Measurements from ENCODE around the gene CDX4. TPM values are rescaled to one million over a fixed set of nuclear protein-coding genes. Genes with fewer than 3 reads are reported as not detected.
"Not testable (repeated sequence)": the region's sequence is repeated elsewhere in the genome, so short reads cannot be mapped to it uniquely, and the experiment has no call there.

Gene CDX4
- total RNA-seq (2014; rRNA removed; shearing (Covaris generic)) = not detected in 2 replicates

- no peak for DNase-seq (ENCODE audit: low spot score)
These were observed at the start of gene CDX4 for GRCh38 chrX:73446831-73447230. Gene CDX4, plus strand, starts transcription at chrX:73447053. Its CDS starts 201 bp downstream, at chrX:73447254.

- DNase-seq (ENCODE audit: low spot score) = no peak
These were observed 48.5 kb upstream of the CDX4 start for GRCh38 chrX:73398185-73398914.

- DNase-seq (ENCODE audit: low spot score) = no peak
These were observed 46.6 kb upstream of the CDX4 start for GRCh38 chrX:73400136-73400748.

GRCh38 chrX:73401591-73402266 lies 45.1 kb upstream of the CDX4 start:
- no peak for DNase-seq (ENCODE audit: low spot score)

- DNase-seq (ENCODE audit: low spot score) = no peak
These were observed 33.9 kb upstream of the CDX4 start for GRCh38 chrX:73412930-73413329.

GRCh38 chrX:73447311-73447794 lies 500 bp downstream of the CDX4 start:
- no peak for DNase-seq (ENCODE audit: low spot score)

GRCh38 chrX:73448379-73448778 lies 1.5 kb downstream of the CDX4 start:
- DNase-seq (ENCODE audit: low spot score) = no peak

- no peak for DNase-seq (ENCODE audit: low spot score)
These were observed 8.3 kb downstream of the CDX4 start for GRCh38 chrX:73455171-73455570.

GRCh38 chrX:73457306-73457705 lies 10.5 kb downstream of the CDX4 start:
- no peak for DNase-seq (ENCODE audit: low spot score)

- DNase-seq (ENCODE audit: low spot score) = no peak
These were observed 21.5 kb downstream of the CDX4 start for GRCh38 chrX:73468376-73468775.

GRCh38 chrX:73478961-73479360 lies 32.1 kb downstream of the CDX4 start:
- DNase-seq (ENCODE audit: low spot score) = no peak

GRCh38 chrX:73481521-73481920 lies 34.7 kb downstream of the CDX4 start:
- no peak for DNase-seq (ENCODE audit: low spot score)

GRCh38 chrX:73490661-73491060 lies 43.8 kb downstream of the CDX4 start:
- DNase-seq (ENCODE audit: low spot score) = no peak

- DNase-seq (ENCODE audit: low spot score) = not testable (repeated sequence)
These were observed 45.3 kb downstream of the CDX4 start for GRCh38 chrX:73492178-73492577.

Other genes with a start within 250 kb of the CDX4 start
- 19.0 and 19.1 TPM in 2 replicates for gene NAP1L2, start 232.2 kb upstream of the CDX4 start, total RNA-seq (2014; rRNA removed; shearing (Covaris generic))
- 5.9 and 10.7 TPM in 2 replicates for gene CHIC1, start 116.1 kb downstream of the CDX4 start, total RNA-seq (2014; rRNA removed; shearing (Covaris generic))